Lower leg skin (tissue), 4 donors: Measurements from ENCODE around the gene EPHA6. TPM values are rescaled to one million over a fixed set of nuclear protein-coding genes. Genes with fewer than 3 reads are reported as not detected.

Experiments used
- DNase-seq, 2 donors: peaks; one replicate each; pipeline ENCODE4 v3.0.0-alpha.2; 2019; ENCODE audit warnings: low spot score in 2 of 2
- H3K4me3 ChIP-seq: fragments of 200-600 bp; sonication (generic); 2 replicates; pipeline ENCODE4 v1.5.1; 2017; ENCODE audit warnings: mild to moderate bottlenecking, low read depth; ENCODE audit not compliant: poor library complexity, severe bottlenecking
- POLR2A ChIP-seq, 2 donors: fragments of 450-650 bp; IDR thresholded peaks; one replicate each; pipeline ENCODE4 v1.6.1; 2016 to 2017; ENCODE audit warnings: antibody characterized with exemption in 2 of 2, mild to moderate bottlenecking in 1 of 2, moderate library complexity in 1 of 2
- WGBS, 2 donors: methylation state at CpG; one replicate each; pipeline ENCODE4 v1.1.5; 2018; 5-methylcytosine and 5-hydroxymethylcytosine counted together
- intact Hi-C: fragments of 100-400 bp; cut with DNase I; formaldehyde crosslinking; loops from one replicate; pipeline ENCODE4 v1.15.0; 2023; ENCODE audit warnings: low total_unique reads
- total RNA-seq, 4 donors: library from RNA; depleted of rRNA; stranded (reverse); fragments of >200 nt; gene quantifications; one replicate each; pipeline ENCODE4 v1.1.0, GENCODE V29; 2016
- TF ChIP-seq, protein P1 (sequence below), 3 donors: fragments of 450-650 bp; IDR thresholded peaks; one replicate each; pipeline ENCODE4 v1.5.1; 2016; ENCODE audit warnings: antibody characterized with exemption in 3 of 3, mild to moderate bottlenecking in 3 of 3, moderate library complexity in 2 of 3

Gene EPHA6
- total RNA-seq, 4 donors from 2014 or later = 0.23 TPM; not detected in 3

- 48 to 61% methylated on average over 2 of the region's 2 CpGs for WGBS, 2 donors
- no peak for TF ChIP-seq POLR2A (IDR thresholded peaks at IDR 0.05)
- TF ChIP-seq, protein P1, sequence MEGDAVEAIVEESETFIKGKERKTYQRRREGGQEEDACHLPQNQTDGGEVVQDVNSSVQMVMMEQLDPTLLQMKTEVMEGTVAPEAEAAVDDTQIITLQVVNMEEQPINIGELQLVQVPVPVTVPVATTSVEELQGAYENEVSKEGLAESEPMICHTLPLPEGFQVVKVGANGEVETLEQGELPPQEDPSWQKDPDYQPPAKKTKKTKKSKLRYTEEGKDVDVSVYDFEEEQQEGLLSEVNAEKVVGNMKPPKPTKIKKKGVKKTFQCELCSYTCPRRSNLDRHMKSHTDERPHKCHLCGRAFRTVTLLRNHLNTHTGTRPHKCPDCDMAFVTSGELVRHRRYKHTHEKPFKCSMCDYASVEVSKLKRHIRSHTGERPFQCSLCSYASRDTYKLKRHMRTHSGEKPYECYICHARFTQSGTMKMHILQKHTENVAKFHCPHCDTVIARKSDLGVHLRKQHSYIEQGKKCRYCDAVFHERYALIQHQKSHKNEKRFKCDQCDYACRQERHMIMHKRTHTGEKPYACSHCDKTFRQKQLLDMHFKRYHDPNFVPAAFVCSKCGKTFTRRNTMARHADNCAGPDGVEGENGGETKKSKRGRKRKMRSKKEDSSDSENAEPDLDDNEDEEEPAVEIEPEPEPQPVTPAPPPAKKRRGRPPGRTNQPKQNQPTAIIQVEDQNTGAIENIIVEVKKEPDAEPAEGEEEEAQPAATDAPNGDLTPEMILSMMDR (IDR thresholded peaks at IDR 0.05) = no peak
- intact Hi-C loops = no loop called here
- no peak overlapping the region for H3K4me3 ChIP-seq
- DNase-seq = no peak
These were observed 346.8 kb downstream of the EPHA6 start for GRCh38 chr3:97161169-97161568.

- H3K4me3 ChIP-seq = no peak overlapping the region
- no peak for DNase-seq
- TF ChIP-seq, protein P1 (IDR thresholded peaks at IDR 0.05) = no peak
- no peak for TF ChIP-seq POLR2A (IDR thresholded peaks at IDR 0.05)
- intact Hi-C loops = no loop called here
These were observed 362.8 kb downstream of the EPHA6 start for GRCh38 chr3:97177242-97177641.

DNA sequence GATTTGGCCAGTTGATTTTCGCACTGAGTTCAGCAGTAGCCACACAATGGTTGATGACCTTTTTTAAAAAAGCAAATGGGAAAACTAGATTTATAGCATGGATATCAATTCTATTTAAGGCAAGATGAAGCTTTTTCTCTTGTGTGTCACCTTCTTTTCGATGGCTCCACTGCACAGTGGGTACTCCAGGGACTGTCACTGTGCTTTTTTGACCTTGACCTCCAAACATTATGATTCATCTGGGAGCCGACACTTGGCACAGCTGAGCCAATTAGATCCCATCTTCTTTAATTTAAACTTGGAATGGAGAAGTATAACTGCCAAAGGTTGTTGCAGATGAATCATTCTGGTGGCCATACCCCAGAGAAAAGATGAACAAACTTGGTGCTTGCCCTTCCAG, 367.3 kb downstream of the EPHA6 start:
- no peak for DNase-seq
- no peak overlapping the region for H3K4me3 ChIP-seq
- TF ChIP-seq POLR2A (IDR thresholded peaks at IDR 0.05) = no peak
- TF ChIP-seq, protein P1 (IDR thresholded peaks at IDR 0.05) = no peak
- intact Hi-C loops = no loop called here
- 62 to 66% methylated on average over 3 of the region's 3 CpGs for WGBS, 2 donors

GRCh38 chr3:97187771-97188170, 373.4 kb downstream of the EPHA6 start:
- no peak overlapping the region for H3K4me3 ChIP-seq
- TF ChIP-seq, protein P1 (IDR thresholded peaks at IDR 0.05) = no peak
- intact Hi-C loops = no loop called here
- DNase-seq = no peak

- intact Hi-C loops = no loop called here
- WGBS, 2 donors = 66 to 68% methylated on average over 2 of the region's 2 CpGs
- no peak for DNase-seq
- TF ChIP-seq, protein P1 (IDR thresholded peaks at IDR 0.05) = no peak
- no peak for TF ChIP-seq POLR2A (IDR thresholded peaks at IDR 0.05)
- H3K4me3 ChIP-seq = no peak overlapping the region
These were observed 375.4 kb downstream of the EPHA6 start for GRCh38 chr3:97189835-97190234.

DNA sequence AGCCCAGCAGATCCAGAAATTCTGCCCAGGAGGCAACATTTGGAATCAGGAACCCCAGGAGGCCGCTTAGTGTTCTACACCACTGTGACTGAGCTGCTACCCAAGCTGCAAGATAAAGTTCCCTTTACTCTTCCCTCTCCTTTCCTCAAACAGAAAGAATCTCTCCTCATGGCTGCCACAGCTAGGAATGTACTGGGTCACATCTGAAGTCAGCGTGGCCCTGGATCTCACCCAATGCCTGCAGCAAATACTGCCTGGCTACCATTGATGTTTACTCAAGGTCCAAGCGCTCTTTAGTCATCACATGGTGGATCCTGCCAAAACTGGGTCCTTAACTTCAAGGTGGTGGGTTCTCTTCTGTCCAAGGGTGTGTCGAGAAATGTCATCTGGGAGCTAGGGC, 382.7 kb downstream of the EPHA6 start:
- TF ChIP-seq POLR2A (IDR thresholded peaks at IDR 0.05) = no peak
- TF ChIP-seq, protein P1 (IDR thresholded peaks at IDR 0.05) = no peak
- no peak overlapping the region for H3K4me3 ChIP-seq
- 76 to 91% methylated on average over 4 of the region's 4 CpGs for WGBS, 2 donors
- intact Hi-C loops = no loop called here
- DNase-seq = no peak
